Thyroid gland (tissue), 4 donors: ENCODE data around the gene IL3RA.

ENCODE experiments used
- CTCF ChIP-seq, 6 experiments: fragments of 200-600 bp in 3 of 6; fragments of 450-650 bp in 3 of 6; sonication (generic) in 3 of 6; IDR thresholded peaks; one replicate each; pipeline ENCODE4 v1.5.1; 2016 to 2019; ENCODE audit warnings: antibody characterized with exemption in 6 of 6, mild to moderate bottlenecking in 2 of 6, inconsistent platforms in 1 of 6, moderate library complexity in 1 of 6
- POLR2A ChIP-seq, 2 donors: fragments of 450-650 bp; IDR thresholded peaks; one replicate each; pipeline ENCODE4 v1.6.1; 2017; ENCODE audit warnings: antibody characterized with exemption in 2 of 2, mild to moderate bottlenecking in 2 of 2, moderate library complexity in 1 of 2

- TF ChIP-seq POLR2A (IDR thresholded peaks at IDR 0.05) = no peak
- no peak for TF ChIP-seq CTCF (IDR thresholded peaks at IDR 0.05)
These were observed 41.0 kb upstream of the IL3RA start for GRCh38 chrX:1295550-1295949.
